Esophagus (tissue), 2 donors: ENCODE measurements around the gene NMU. TPM values are rescaled to one million over a fixed set of nuclear protein-coding genes. Genes with fewer than 3 reads are reported as not detected.

Experiments used
- H3K27ac ChIP-seq, 2 donors: one replicate each; pipeline ENCODE4 v1.5.1; 2013; ENCODE audit warnings: low read depth in 2 of 2, mild to moderate bottlenecking in 2 of 2, inconsistent platforms in 1 of 2, low read length in 1 of 2, moderate library complexity in 1 of 2
- H3K27me3 ChIP-seq, 2 donors: one replicate each; pipeline ENCODE4 v1.6.1; 2013; ENCODE audit warnings: low read length in 2 of 2, control low read depth in 1 of 2, mild to moderate bottlenecking in 1 of 2; ENCODE audit not compliant: insufficient read depth in 2 of 2, control insufficient read depth in 1 of 2
- H3K36me3 ChIP-seq, 2 donors: one replicate each; pipeline ENCODE4 v1.6.1; 2013; ENCODE audit warnings: low read length in 1 of 2; ENCODE audit not compliant: control insufficient read depth in 2 of 2, insufficient read depth in 2 of 2
- H3K4me1 ChIP-seq, 2 donors: one replicate each; pipeline ENCODE4 v1.6.1; 2013; ENCODE audit warnings: low read length in 1 of 2; ENCODE audit not compliant: control insufficient read depth in 2 of 2, insufficient read depth in 2 of 2
- H3K4me3 ChIP-seq, 2 donors: one replicate each; pipeline ENCODE4 v1.5.1; 2013; ENCODE audit warnings: low read length in 2 of 2, mild to moderate bottlenecking in 2 of 2, low read depth in 1 of 2, moderate library complexity in 1 of 2
- H3K9me3 ChIP-seq, 2 donors: one replicate each; pipeline ENCODE4 v1.6.1; 2013; ENCODE audit warnings: mild to moderate bottlenecking in 2 of 2, low read depth in 1 of 2, low read length in 1 of 2, moderate library complexity in 1 of 2; ENCODE audit not compliant: control insufficient read depth in 2 of 2, insufficient read depth in 1 of 2
- WGBS, 2 donors: extraction: QIAGEN DNeasy Blood & Tissue Kit; methylation state at CpG; one replicate each; pipeline ENCODE4 v1.1.7; 2013; 5-methylcytosine and 5-hydroxymethylcytosine counted together
- polyA plus RNA-seq, 2 donors: library from polyadenylated mRNA; stranded (reverse); fragments of 200-250 nt; gene quantifications; one replicate each; pipeline ENCODE4 v1.2.3, GENCODE V29; 2013
- donor health status: healthy with polysubstance abuse.
- donor health status: Bipolar disorder and iron deficiency.

NMU gene
- polyA plus RNA-seq, 2 donors: 47.9 to 138 TPM

DNA sequence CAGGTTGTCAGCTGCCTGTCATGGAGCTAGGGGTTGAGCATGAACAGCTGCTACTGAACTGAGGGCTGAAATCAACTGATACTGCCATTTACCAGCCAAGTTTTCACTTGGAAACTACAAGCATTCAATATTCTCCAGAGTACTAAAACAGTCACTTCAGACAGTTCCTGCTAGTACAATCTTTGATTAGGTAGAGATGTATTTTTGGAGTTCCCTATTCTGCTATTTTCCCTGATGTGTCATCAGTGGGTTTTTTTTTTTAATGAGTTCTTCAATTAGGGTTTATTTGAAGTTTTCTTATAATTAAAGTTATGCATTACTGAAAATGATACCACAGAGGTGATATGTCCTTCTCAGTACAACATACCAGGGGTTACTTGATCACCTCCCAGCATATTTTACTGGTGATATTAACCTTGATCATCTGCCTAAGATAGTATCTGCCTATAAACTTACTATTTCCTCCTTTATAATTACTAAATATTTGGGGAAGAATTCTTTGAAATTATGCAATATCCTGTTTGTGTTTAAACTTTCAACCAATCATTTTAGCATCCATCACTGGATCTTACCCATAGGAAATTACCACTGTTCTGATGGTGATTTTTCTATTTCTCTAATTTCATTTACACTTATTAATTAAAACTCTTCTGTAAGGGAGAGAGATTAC is 57.6 kb downstream of the NMU start:
- Histone ChIP-seq H3K27ac (no peak overlapping the region), H3K4me3 (no peak overlapping the region), H3K36me3 (no peaks in the 10 kb centered on the region), H3K27me3 (no peaks in the 10 kb centered on the region), H3K4me1 (no peaks in the 10 kb centered on the region), H3K9me3 (no peaks in the 10 kb centered on the region)

DNA sequence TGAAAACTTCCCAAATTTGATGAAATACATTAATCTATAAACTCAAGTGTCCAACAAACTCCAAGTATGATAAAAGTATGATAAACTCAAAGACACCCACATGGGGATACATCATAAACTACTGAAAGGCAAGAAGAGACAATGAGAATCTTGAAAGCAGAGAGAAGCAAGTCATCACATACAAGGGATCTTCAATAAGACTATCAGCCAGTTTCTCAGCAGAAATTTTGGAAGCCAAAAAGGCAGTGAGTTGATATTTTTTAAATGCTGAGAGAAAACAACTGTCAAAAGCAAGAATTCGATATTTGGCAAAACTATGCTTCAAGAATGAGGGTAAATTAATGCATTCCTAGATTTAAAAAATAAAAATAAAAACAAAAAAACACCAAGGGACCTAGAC is 60.6 kb downstream of the NMU start:
- Histone ChIP-seq H3K9me3 (no peaks in the 10 kb centered on the region), H3K36me3 (no peaks in the 10 kb centered on the region), H3K27ac (no peak overlapping the region), H3K27me3 (no peaks in the 10 kb centered on the region), H3K4me1 (no peaks in the 10 kb centered on the region), H3K4me3 (no peak overlapping the region)
- 65 to 85% methylated on average over 1 of the region's 1 CpG for WGBS, 2 donors

GRCh38 chr4:55574252-55574651 is 61.8 kb downstream of the NMU start:
- H3K4me3 ChIP-seq: no peak overlapping the region
- H3K9me3 ChIP-seq: no peaks in the 10 kb centered on the region
- no peaks in the 10 kb centered on the region for H3K27me3 ChIP-seq
- no peak overlapping the region for H3K27ac ChIP-seq
- WGBS, 2 donors: 50 to 80% methylated on average over 1 of the region's 1 CpG
- no peaks in the 10 kb centered on the region for H3K36me3 ChIP-seq
- no peaks in the 10 kb centered on the region for H3K4me1 ChIP-seq

DNA sequence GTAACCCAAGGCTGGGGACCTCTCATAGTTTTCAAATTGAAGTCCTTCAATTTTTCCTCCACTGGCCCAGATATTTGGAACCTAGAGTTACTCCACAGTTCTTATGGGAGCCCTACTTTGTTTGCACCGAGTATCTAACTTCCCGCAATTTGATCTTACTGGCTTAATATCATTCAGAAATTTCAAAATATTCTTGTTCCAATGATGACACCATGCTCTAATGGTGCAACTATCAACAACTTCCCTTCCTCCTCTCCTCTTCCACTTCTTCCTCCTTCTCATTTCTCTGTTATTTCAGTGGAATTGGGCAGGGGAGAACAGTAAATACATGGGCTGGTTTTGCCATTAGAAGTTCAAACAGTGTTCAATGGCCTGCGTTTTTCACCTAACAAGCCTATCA is 64.3 kb downstream of the NMU start:
- Histone ChIP-seq H3K4me1 (no peaks in the 10 kb centered on the region), H3K27me3 (no peaks in the 10 kb centered on the region), H3K36me3 (no peaks in the 10 kb centered on the region), H3K9me3 (no peaks in the 10 kb centered on the region), H3K27ac (no peak overlapping the region), H3K4me3 (no peak overlapping the region)
- WGBS, 2 donors: 87 to 89% methylated on average over 3 of the region's 3 CpGs

GRCh38 chr4:55568905-55569504 is 67.1 kb downstream of the NMU start:
- no peak overlapping the region for H3K4me3 ChIP-seq
- WGBS, 2 donors: 45 to 72% methylated on average over 1 of the region's 1 CpG

GRCh38 chr4:55561889-55562288 is 74.2 kb downstream of the NMU start:
- H3K27ac ChIP-seq: no peak overlapping the region
- 94 to 98% methylated on average over 1 of the region's 1 CpG for WGBS, 2 donors
- H3K9me3 ChIP-seq: no peaks in the 10 kb centered on the region
- H3K4me3 ChIP-seq: no peak overlapping the region
- no peaks in the 10 kb centered on the region for H3K36me3 ChIP-seq
- no peaks in the 10 kb centered on the region for H3K27me3 ChIP-seq
- no peaks in the 10 kb centered on the region for H3K4me1 ChIP-seq

More at GRCh38 chr4:55568905-55569504, 67.1 kb downstream of the NMU start:
- Histone ChIP-seq H3K36me3 (no peaks in the 10 kb centered on the region), H3K4me1 (no peaks in the 10 kb centered on the region), H3K27ac (no peak overlapping the region), H3K9me3 (no peaks in the 10 kb centered on the region), H3K27me3 (no peaks in the 10 kb centered on the region)

DNA sequence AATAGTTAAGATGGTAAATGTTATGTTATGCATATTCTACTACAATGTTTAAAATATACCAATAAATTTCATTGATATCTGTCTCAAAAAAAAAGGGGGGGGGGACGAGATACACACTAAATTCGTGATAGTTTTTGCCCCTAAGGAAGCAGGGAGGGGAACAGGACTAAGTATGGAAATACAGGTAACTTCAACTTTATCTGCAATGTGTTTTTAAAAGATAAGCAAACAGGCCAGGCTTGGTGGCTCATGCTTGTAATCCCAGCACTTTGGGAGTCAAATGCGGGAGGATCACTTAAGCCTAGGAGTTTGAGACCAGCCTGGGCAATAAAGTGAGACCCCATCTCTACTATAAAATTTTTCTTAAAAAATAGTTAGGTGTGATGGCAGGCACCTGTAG is 76.0 kb downstream of the NMU start:
- WGBS, 2 donors: 75 to 86% methylated on average over 3 of the region's 3 CpGs
- Histone ChIP-seq H3K27ac (no peak overlapping the region), H3K27me3 (no peaks in the 10 kb centered on the region), H3K4me1 (no peaks in the 10 kb centered on the region), H3K4me3 (no peak overlapping the region), H3K9me3 (no peaks in the 10 kb centered on the region), H3K36me3 (no peaks in the 10 kb centered on the region)

DNA sequence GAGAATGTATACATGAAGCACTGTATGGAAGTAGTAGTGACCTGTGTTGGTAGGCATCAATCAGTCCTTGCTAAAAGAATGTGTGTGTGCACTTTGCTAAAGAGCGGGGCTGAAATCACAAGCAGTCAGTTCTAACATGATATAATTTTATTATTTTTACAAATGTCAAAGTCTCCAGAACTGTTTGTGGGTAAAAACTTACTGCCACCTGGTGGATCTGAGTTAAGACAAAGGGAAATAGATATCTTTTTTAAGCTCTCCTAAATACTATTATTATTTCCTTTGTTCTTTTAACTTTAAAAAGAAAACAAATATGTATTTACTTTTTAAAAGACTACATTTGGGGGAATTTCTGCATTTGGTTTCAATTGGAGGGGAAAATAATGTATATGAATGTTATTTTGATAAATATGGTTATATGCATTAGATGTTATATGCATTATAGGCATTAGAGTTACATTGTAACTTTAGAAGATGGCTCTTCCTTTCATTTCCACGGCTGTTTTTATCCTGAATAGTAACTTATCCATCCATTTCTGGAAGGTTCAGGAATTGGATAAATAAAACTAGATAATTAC is 81.6 kb downstream of the NMU start:
- Histone ChIP-seq H3K36me3 (no peaks in the 10 kb centered on the region), H3K27ac (no peak overlapping the region), H3K9me3 (no peaks in the 10 kb centered on the region), H3K4me1 (no peaks in the 10 kb centered on the region), H3K4me3 (no peak overlapping the region), H3K27me3 (no peaks in the 10 kb centered on the region)
- 40 to 55% methylated on average over 2 of the region's 2 CpGs for WGBS, 2 donors

DNA sequence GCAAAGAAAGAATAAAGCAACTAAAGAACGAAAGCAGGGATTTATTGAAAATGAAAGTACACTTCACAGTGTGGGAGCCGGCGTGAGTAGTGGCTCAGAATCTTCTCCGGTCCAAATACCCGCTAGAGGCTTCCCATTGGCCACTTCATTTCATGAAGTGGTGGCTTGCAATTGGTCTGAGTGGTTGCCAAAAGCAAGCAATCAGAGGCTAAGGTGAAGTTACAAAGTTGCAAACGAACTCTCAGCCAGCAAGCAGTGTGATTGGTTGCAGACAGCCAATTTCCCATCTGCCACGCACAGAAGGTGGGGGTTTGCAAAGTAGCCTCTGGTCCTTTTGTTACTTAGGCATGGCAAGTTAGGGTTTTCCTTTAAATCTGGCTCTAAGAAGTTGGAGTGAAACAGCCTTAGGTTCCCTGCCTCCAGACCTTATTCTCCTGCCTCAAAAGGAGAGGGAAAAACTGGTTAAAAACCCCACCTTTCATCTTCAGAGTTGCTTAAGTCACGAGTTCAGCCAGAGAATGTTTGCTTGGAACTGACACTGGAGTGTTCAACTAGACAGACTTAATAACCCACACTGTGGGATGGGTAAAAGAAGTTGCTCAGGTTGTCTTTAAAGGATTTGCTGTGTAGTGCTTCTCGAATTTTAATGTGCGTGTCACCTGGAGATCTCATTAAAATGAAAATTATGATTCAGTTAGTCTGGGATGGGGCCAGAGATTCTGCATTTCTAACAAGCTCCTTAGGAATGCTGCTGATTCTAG is 82.5 kb downstream of the NMU start:
- no peak overlapping the region for H3K27ac ChIP-seq

More for the DNA sequence above, 82.5 kb downstream of the NMU start:
- 58 to 64% methylated on average over 10 of the region's 10 CpGs for WGBS, 2 donors
- no peaks in the 10 kb centered on the region for H3K9me3 ChIP-seq
- no peaks in the 10 kb centered on the region for H3K36me3 ChIP-seq
- H3K4me3 ChIP-seq: no peak overlapping the region
- H3K27me3 ChIP-seq: no peaks in the 10 kb centered on the region
- no peaks in the 10 kb centered on the region for H3K4me1 ChIP-seq
